ENCODE results near the gene TMEM214.

GRCh38 chr2:27071990-27072830, 39.4 kb downstream of the TMEM214 start:
- TF ChIP-seq, protein P1, sequence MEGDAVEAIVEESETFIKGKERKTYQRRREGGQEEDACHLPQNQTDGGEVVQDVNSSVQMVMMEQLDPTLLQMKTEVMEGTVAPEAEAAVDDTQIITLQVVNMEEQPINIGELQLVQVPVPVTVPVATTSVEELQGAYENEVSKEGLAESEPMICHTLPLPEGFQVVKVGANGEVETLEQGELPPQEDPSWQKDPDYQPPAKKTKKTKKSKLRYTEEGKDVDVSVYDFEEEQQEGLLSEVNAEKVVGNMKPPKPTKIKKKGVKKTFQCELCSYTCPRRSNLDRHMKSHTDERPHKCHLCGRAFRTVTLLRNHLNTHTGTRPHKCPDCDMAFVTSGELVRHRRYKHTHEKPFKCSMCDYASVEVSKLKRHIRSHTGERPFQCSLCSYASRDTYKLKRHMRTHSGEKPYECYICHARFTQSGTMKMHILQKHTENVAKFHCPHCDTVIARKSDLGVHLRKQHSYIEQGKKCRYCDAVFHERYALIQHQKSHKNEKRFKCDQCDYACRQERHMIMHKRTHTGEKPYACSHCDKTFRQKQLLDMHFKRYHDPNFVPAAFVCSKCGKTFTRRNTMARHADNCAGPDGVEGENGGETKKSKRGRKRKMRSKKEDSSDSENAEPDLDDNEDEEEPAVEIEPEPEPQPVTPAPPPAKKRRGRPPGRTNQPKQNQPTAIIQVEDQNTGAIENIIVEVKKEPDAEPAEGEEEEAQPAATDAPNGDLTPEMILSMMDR (IDR thresholded peaks at IDR 0.05; ENCODE audit: insufficient read depth, low read depth, low read length): no peak
- TF ChIP-seq EZH2 (IDR thresholded peaks at IDR 0.05; ENCODE audit: insufficient read depth, low read length): no peak
